ENCODE data around the gene SNX19.

Gene SNX19

GRCh38 chr11:130907229-130907628 is 9.1 kb downstream of the SNX19 start:
- DNase-seq = no peak
- peaks cover 24 to 90% of the 10 kb centered on the region in 2 experiments for H3K36me3 ChIP-seq (ENCODE audit: control insufficient read depth in 1 of 2, insufficient read depth in 2 of 2, low read depth in 1 of 2, low read length in 2 of 2)
- no peak overlapping the region for H3K18ac ChIP-seq (ENCODE audit: low read depth in 1 of 2, low read length in 2 of 2)
- H2BK5ac ChIP-seq (ENCODE audit: low read depth, low read length, poor library complexity, severe bottlenecking) = no peak overlapping the region
- no peak overlapping the region for H2BK12ac ChIP-seq (ENCODE audit: low read length in 2 of 2)
- no peak overlapping the region for H3K23ac ChIP-seq (ENCODE audit: low read length in 2 of 2)
- H3K79me1 ChIP-seq (replicated peaks; ENCODE audit: low read length, poor library complexity, severe bottlenecking) = peaks cover 24% of the 10 kb centered on the region
- H4K8ac ChIP-seq (ENCODE audit: low read length) = no peak overlapping the region
- H3K14ac ChIP-seq (ENCODE audit: low read length in 2 of 2) = no peak overlapping the region
- H3K4ac ChIP-seq (ENCODE audit: low read depth in 1 of 2, low read length in 2 of 2) = no peak overlapping the region
- no peak overlapping the region for H2BK120ac ChIP-seq (ENCODE audit: low read depth, low read length)
- no peaks in the 10 kb centered on the region for H3K9me3 ChIP-seq (ENCODE audit: control insufficient read depth, low read length)
- H3K4me2 ChIP-seq (ENCODE audit: low read length, poor library complexity, severe bottlenecking) = no peak overlapping the region
- no peak overlapping the region for H3K27ac ChIP-seq (ENCODE audit: low read length, poor library complexity, severe bottlenecking)
- H2AK5ac ChIP-seq (ENCODE audit: low read length, severe bottlenecking) = no peak overlapping the region
- H3K9ac ChIP-seq (ENCODE audit: low read length) = no peak overlapping the region
- no peak overlapping the region for H2AFZ ChIP-seq (ENCODE audit: low read depth, low read length)
- no peak overlapping the region for H4K91ac ChIP-seq (ENCODE audit: low read length)
- no peak overlapping the region for H3K4me3 ChIP-seq (ENCODE audit: insufficient read depth in 1 of 2, low read depth in 1 of 2, low read length in 2 of 2)
- no peaks in the 10 kb centered on the region for H3K27me3 ChIP-seq (ENCODE audit: control insufficient read depth in 1 of 2, insufficient read depth in 1 of 2, low read length in 2 of 2)
- H2BK15ac ChIP-seq (ENCODE audit: low read depth, poor library complexity, severe bottlenecking) = no peak overlapping the region
- H3K4me1 ChIP-seq (ENCODE audit: control insufficient read depth, insufficient read depth, low read depth, low read length) = peaks cover 2% of the 10 kb centered on the region

- Histone ChIP-seq H3K18ac (ENCODE audit: low read depth in 1 of 2, low read length in 2 of 2) (no peak overlapping the region), H3K14ac (ENCODE audit: low read length in 2 of 2) (no peak overlapping the region), H3K36me3 (ENCODE audit: control insufficient read depth in 1 of 2, insufficient read depth in 2 of 2, low read depth in 1 of 2, low read length in 2 of 2) (peaks cover 24 to 90% of the 10 kb centered on the region in 2 experiments), H3K27ac (ENCODE audit: low read length, poor library complexity, severe bottlenecking) (no peak overlapping the region), H2BK15ac (ENCODE audit: low read depth, poor library complexity, severe bottlenecking) (no peak overlapping the region), H4K8ac (ENCODE audit: low read length) (no peak overlapping the region), H3K9ac (ENCODE audit: low read length) (no peak overlapping the region), H2BK5ac (ENCODE audit: low read depth, low read length, poor library complexity, severe bottlenecking) (no peak overlapping the region), H3K27me3 (ENCODE audit: control insufficient read depth in 1 of 2, insufficient read depth in 1 of 2, low read length in 2 of 2) (no peaks in the 10 kb centered on the region), H2AFZ (ENCODE audit: low read depth, low read length) (no peak overlapping the region), H3K4me3 (ENCODE audit: insufficient read depth in 1 of 2, low read depth in 1 of 2, low read length in 2 of 2) (no peak overlapping the region), H3K9me3 (ENCODE audit: control insufficient read depth, low read length) (no peaks in the 10 kb centered on the region), H3K4ac (ENCODE audit: low read depth in 1 of 2, low read length in 2 of 2) (no peak overlapping the region), H3K4me1 (ENCODE audit: control insufficient read depth, insufficient read depth, low read depth, low read length) (peaks cover 2% of the 10 kb centered on the region), H2AK5ac (ENCODE audit: low read length, severe bottlenecking) (no peak overlapping the region), H4K91ac (ENCODE audit: low read length) (no peak overlapping the region), H3K79me1 (replicated peaks; ENCODE audit: low read length, poor library complexity, severe bottlenecking) (peaks cover 23% of the 10 kb centered on the region), H2BK12ac (ENCODE audit: low read length in 2 of 2) (no peak overlapping the region), H2BK120ac (ENCODE audit: low read depth, low read length) (no peak overlapping the region), H3K23ac (ENCODE audit: low read length in 2 of 2) (no peak overlapping the region), H3K4me2 (ENCODE audit: low read length, poor library complexity, severe bottlenecking) (no peak overlapping the region)
- WGBS = 83% methylated on average over 1 of the region's 2 CpGs
- no peak for DNase-seq
These were observed 9.7 kb downstream of the SNX19 start for GRCh38 chr11:130906616-130907015.

- H3K9me3 ChIP-seq (ENCODE audit: control insufficient read depth, low read length) = no peaks in the 10 kb centered on the region
- H3K4me1 ChIP-seq (ENCODE audit: control insufficient read depth, insufficient read depth, low read depth, low read length) = peaks cover 2% of the 10 kb centered on the region
- 92% methylated on average over 3 of the region's 3 CpGs for WGBS
- H4K91ac ChIP-seq (ENCODE audit: low read length) = no peak overlapping the region
- H3K4me3 ChIP-seq (ENCODE audit: insufficient read depth in 1 of 2, low read depth in 1 of 2, low read length in 2 of 2) = no peak overlapping the region
- H2BK120ac ChIP-seq (ENCODE audit: low read depth, low read length) = no peak overlapping the region
- H3K79me1 ChIP-seq (replicated peaks; ENCODE audit: low read length, poor library complexity, severe bottlenecking) = peaks cover 22% of the 10 kb centered on the region
- no peak overlapping the region for H2AK5ac ChIP-seq (ENCODE audit: low read length, severe bottlenecking)
- H3K4ac ChIP-seq (ENCODE audit: low read depth in 1 of 2, low read length in 2 of 2) = no peak overlapping the region
- H3K9ac ChIP-seq (ENCODE audit: low read length) = no peak overlapping the region
- no peak overlapping the region for H2BK15ac ChIP-seq (ENCODE audit: low read depth, poor library complexity, severe bottlenecking)
- no peak overlapping the region for H3K27ac ChIP-seq (ENCODE audit: low read length, poor library complexity, severe bottlenecking)
- no peak overlapping the region for H2AFZ ChIP-seq (ENCODE audit: low read depth, low read length)
- H3K36me3 ChIP-seq (ENCODE audit: control insufficient read depth in 1 of 2, insufficient read depth in 2 of 2, low read depth in 1 of 2, low read length in 2 of 2) = peaks cover 23 to 93% of the 10 kb centered on the region in 2 experiments
- no peak overlapping the region for H2BK12ac ChIP-seq (ENCODE audit: low read length in 2 of 2)
- H4K8ac ChIP-seq (ENCODE audit: low read length) = no peak overlapping the region
- no peak overlapping the region for H3K18ac ChIP-seq (ENCODE audit: low read depth in 1 of 2, low read length in 2 of 2)
- no peak for DNase-seq
- H3K4me2 ChIP-seq (ENCODE audit: low read length, poor library complexity, severe bottlenecking) = no peak overlapping the region
- H3K27me3 ChIP-seq (ENCODE audit: control insufficient read depth in 1 of 2, insufficient read depth in 1 of 2, low read length in 2 of 2) = no peaks in the 10 kb centered on the region
- no peak overlapping the region for H2BK5ac ChIP-seq (ENCODE audit: low read depth, low read length, poor library complexity, severe bottlenecking)
- H3K23ac ChIP-seq (ENCODE audit: low read length in 2 of 2) = no peak overlapping the region
- no peak overlapping the region for H3K14ac ChIP-seq (ENCODE audit: low read length in 2 of 2)
These were observed 10.8 kb downstream of the SNX19 start for GRCh38 chr11:130905512-130905911.

- Histone ChIP-seq H3K4me1 (ENCODE audit: control insufficient read depth, insufficient read depth, low read depth, low read length) (peaks cover 2% of the 10 kb centered on the region), H3K79me1 (replicated peaks; ENCODE audit: low read length, poor library complexity, severe bottlenecking) (peaks cover 22% of the 10 kb centered on the region), H3K27me3 (ENCODE audit: control insufficient read depth in 1 of 2, insufficient read depth in 1 of 2, low read length in 2 of 2) (no peaks in the 10 kb centered on the region), H4K8ac (ENCODE audit: low read length) (no peak overlapping the region), H3K18ac (ENCODE audit: low read depth in 1 of 2, low read length in 2 of 2) (no peak overlapping the region), H3K4me3 (ENCODE audit: insufficient read depth in 1 of 2, low read depth in 1 of 2, low read length in 2 of 2) (no peak overlapping the region), H3K9ac (ENCODE audit: low read length) (no peak overlapping the region), H3K4me2 (ENCODE audit: low read length, poor library complexity, severe bottlenecking) (no peak overlapping the region), H2BK15ac (ENCODE audit: low read depth, poor library complexity, severe bottlenecking) (no peak overlapping the region), H2BK12ac (ENCODE audit: low read length in 2 of 2) (no peak overlapping the region), H3K9me3 (ENCODE audit: control insufficient read depth, low read length) (no peaks in the 10 kb centered on the region), H2AK5ac (ENCODE audit: low read length, severe bottlenecking) (no peak overlapping the region), H3K23ac (ENCODE audit: low read length in 2 of 2) (no peak overlapping the region), H3K14ac (ENCODE audit: low read length in 2 of 2) (no peak overlapping the region), H4K91ac (ENCODE audit: low read length) (no peak overlapping the region), H3K4ac (ENCODE audit: low read depth in 1 of 2, low read length in 2 of 2) (no peak overlapping the region), H2BK5ac (ENCODE audit: low read depth, low read length, poor library complexity, severe bottlenecking) (no peak overlapping the region), H2BK120ac (ENCODE audit: low read depth, low read length) (no peak overlapping the region), H2AFZ (ENCODE audit: low read depth, low read length) (no peak overlapping the region), H3K36me3 (ENCODE audit: control insufficient read depth in 1 of 2, insufficient read depth in 2 of 2, low read depth in 1 of 2, low read length in 2 of 2) (peaks cover 29 to 93% of the 10 kb centered on the region in 2 experiments), H3K27ac (ENCODE audit: low read length, poor library complexity, severe bottlenecking) (no peak overlapping the region)
- DNase-seq = peak; percentile 29
- WGBS = 100% methylated on average over 1 of the region's 1 CpG
These were observed 11.9 kb downstream of the SNX19 start for GRCh38 chr11:130904380-130904779.
